ENCODE results near the gene DSC2.

The DSC2 gene

DNA sequence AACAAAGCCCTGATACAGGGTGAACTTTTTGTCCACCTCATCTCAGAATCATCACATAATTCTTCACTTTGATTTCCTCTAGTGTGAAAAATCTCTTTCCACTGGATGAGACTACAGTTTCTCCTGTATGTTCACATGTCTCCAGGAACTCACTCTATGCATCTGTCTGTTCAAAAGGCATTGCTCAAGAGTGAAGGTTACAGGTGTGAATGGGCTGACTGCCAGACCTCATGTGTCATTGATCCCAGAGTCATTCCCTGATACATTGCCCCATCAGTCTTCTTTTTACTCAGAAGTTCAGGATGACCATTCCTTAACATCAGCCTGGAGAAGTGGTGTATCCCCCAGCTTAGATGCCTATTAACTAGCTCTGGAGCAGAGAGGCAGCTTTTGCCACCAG is 55.3 kb downstream of the DSC2 start:
- TF ChIP-seq, protein P1, sequence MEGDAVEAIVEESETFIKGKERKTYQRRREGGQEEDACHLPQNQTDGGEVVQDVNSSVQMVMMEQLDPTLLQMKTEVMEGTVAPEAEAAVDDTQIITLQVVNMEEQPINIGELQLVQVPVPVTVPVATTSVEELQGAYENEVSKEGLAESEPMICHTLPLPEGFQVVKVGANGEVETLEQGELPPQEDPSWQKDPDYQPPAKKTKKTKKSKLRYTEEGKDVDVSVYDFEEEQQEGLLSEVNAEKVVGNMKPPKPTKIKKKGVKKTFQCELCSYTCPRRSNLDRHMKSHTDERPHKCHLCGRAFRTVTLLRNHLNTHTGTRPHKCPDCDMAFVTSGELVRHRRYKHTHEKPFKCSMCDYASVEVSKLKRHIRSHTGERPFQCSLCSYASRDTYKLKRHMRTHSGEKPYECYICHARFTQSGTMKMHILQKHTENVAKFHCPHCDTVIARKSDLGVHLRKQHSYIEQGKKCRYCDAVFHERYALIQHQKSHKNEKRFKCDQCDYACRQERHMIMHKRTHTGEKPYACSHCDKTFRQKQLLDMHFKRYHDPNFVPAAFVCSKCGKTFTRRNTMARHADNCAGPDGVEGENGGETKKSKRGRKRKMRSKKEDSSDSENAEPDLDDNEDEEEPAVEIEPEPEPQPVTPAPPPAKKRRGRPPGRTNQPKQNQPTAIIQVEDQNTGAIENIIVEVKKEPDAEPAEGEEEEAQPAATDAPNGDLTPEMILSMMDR (IDR thresholded peaks at IDR 0.05; ENCODE audit: low read depth, low read length) = no peak
- DNase-seq (ENCODE audit: extremely low read depth, low read depth) = no peak

DNA sequence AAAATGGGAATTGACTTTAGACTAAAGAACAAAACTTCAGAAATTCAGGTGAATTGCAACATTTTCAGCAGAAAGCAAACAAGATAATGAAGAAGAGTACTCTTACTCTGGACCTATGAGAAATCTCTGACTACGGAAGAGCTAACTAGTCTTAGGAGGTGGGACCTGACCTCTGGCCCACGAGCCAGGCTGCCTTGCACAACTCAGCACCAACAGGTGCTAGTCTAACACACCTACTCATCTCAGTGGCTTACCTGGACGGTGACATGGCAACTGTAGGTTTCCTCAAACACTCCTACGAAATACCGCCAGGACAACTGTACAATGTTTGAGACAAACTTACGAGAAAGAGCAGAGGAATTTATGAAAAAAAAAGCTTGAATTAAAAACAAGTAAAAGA is 56.6 kb downstream of the DSC2 start:
- TF ChIP-seq, protein P1 (IDR thresholded peaks at IDR 0.05; ENCODE audit: low read depth, low read length) = no peak
- DNase-seq (ENCODE audit: extremely low read depth, low read depth) = no peak

DNA sequence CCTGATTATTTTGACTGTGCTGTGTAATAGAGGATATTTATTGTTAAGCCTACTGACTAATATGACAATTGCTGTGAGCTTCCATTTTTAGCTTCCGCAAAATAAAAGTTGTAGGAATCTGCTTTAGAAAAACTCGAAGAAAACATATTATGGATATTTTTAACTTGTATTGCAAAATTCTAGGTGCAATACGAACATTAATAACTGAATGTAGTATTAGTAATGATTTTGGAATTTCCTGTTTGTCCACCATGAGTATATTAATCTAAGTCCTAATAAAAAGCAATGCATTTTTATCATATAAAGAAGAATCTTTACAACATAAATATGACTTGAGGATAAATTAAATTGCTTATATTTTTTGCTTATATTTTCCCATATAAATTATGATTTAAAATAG is 57.3 kb downstream of the DSC2 start:
- TF ChIP-seq, protein P1 (IDR thresholded peaks at IDR 0.05; ENCODE audit: low read depth, low read length) = no peak
- no peak for DNase-seq (ENCODE audit: extremely low read depth, low read depth)

DNA sequence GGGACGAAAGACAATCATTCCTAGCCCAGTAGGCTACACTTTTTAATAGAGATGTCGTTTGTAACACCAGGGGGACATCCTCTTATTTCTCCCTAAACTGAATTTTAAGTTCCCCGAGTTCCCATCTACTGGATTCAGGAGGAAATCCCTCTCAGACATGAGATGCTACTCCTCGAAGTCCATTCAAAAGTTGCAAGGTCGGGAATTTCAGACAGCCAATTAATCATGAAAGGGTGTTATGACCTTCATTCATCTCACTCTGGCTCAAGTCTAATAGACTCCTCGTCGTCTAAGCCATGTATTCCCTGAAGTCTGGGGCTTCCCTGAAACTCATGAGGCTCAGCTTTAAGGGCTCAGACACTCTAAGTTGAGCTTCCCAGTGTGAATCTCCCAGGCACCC is 58.5 kb downstream of the DSC2 start:
- TF ChIP-seq, protein P1 (IDR thresholded peaks at IDR 0.05; ENCODE audit: low read depth, low read length) = no peak
- DNase-seq (ENCODE audit: extremely low read depth, low read depth) = no peak

DNA sequence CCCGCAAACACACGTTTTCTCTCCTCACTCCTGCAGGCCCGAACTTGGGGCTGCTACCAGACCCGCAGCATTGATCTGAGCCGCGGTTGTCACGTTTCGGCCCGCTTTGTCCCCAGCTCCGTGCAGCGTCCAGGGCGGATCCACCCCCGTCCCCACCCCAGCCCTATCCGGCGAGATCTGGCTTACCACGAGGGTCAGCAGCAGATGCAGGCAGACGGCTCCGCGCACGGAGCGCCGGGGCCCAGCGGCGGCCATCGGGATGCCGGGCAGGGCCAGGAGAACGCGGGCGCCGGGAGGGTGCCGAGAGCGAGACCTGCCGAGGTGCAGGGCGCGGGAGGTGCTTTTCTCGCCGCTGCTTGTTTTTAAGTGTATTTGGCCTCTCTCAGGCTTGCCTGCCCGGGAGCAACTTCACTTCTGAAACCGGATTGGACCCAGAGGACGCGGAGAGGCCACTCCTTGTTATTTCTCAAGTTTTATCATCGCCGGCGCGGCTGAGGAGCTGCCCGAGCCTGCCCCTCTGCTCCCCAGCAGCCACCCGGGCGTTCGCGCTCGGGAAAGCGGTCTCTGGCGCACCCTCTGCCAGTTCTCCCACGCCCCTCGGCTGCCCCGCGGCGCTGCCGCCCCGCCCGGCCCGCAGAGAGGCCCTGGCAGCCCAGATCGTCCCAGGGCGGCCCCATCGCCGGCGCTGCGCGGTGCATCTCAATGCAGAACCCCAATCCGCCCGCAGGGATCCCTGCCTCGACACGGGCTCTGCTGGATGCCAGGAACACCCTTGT is 59.6 kb downstream of the DSC2 start, which contains the start of gene DSC3:
Gene DSC3, minus strand, starts transcription at position 337 of the 776 bp plus-strand sequence. Its CDS starts 82 bp downstream, at position 255.
- no peak for DNase-seq (ENCODE audit: extremely low read depth, low read depth)
- TF ChIP-seq, protein P1 (IDR thresholded peaks at IDR 0.05; ENCODE audit: low read depth, low read length) = no peak

DNA sequence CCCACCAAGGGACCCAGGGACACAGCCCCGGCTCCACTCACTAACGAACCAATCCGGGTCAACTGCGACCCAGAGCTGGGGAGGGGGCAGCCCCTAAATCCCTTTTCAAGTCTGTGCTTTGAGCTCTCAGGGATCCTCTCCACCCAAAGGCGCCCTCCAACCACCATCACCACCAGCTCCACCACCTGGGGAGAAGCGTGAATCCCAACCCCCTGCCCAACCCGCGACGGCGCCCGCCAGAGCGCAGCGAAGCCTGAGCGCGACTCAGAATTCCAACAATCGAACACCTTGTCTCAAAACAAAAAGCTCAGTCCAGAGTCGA is 60.2 kb downstream of the DSC2 start:
- TF ChIP-seq, protein P1 (IDR thresholded peaks at IDR 0.05; ENCODE audit: low read depth, low read length) = no peak
- no peak for DNase-seq (ENCODE audit: extremely low read depth, low read depth)

DNA sequence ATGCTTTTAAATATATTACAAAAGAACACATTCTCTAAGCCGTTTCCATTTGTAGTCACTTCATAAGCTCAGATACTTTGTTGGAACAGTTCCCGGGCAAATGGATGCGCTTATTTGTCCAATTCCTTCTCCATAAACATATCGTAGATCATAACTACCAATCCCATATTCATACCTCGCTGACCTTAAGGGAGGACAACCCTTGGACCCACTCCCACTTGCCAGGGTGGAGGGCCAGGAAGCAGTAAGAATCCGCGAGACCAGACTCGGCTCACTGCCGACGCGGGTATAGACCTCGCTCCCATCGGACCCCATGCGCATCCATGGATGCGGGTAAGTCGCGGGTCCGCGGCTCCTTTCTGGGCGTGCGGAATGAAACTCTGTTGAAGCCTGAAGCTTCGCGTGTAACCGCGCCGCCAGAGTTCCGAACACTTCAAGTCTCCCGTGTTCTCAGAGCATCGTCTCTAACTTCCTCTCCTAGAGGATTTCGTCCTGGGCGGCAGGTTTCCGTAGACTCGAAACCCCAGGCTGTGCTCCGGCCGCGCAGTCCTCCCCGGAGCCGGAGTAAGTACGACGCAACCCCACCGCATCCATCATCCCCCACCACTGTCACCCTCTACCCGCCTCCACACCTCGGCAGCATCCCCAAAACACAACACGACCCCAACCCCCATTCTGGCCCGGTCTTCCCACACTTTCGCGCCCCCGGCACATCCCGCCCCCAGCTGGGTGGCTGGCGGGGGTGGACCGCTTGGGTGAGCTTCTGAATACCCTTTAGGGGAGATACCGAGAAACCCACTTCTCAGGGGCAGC is 60.7 kb downstream of the DSC2 start:
- TF ChIP-seq, protein P1 (IDR thresholded peaks at IDR 0.05; ENCODE audit: low read depth, low read length) = no peak
- no peak for DNase-seq (ENCODE audit: extremely low read depth, low read depth)

Measured in AG09319 (cell line).